Astrocyte (in vitro differentiated cells and primary cell): ENCODE data around the gene ZNF33A. TPM values are rescaled to one million over a fixed set of nuclear protein-coding genes. Genes with fewer than 3 reads are reported as not detected.

Experiments
- DNase-seq: peaks from one replicate; pipeline ENCODE4 v3.0.0-alpha.2; 2010; ENCODE audit warnings: low read depth
- FAIRE-seq: peaks from 2 replicates; lab custom pipeline; 2011; peaks lifted over from hg19 to GRCh38; lab: Jason Lieb, UNC
- H2AFZ ChIP-seq: 2 replicates; pipeline ENCODE4 v1.6.0; 2012; ENCODE audit warnings: low read depth, low read length, inconsistent platforms
- H3K27ac ChIP-seq: 2 replicates; pipeline ENCODE4 v1.5.1; 2011; ENCODE audit warnings: low read depth, low read length, inconsistent platforms
- H3K27me3 ChIP-seq: 2 replicates; pipeline ENCODE4 v1.6.0; 2011; ENCODE audit warnings: low read length, inconsistent platforms; ENCODE audit not compliant: insufficient read depth
- H3K36me3 ChIP-seq: 2 replicates; pipeline ENCODE4 v1.5.1; 2011; ENCODE audit warnings: low read length, inconsistent platforms; ENCODE audit not compliant: insufficient read depth
- H3K4me1 ChIP-seq: 2 replicates; pipeline ENCODE4 v1.5.1; 2011; ENCODE audit warnings: low read length, inconsistent platforms; ENCODE audit not compliant: insufficient read depth
- H3K4me2 ChIP-seq: 2 replicates; pipeline ENCODE4 v1.6.0; 2012; ENCODE audit warnings: low read length, inconsistent platforms
- H3K4me3 ChIP-seq: 2 replicates; pipeline ENCODE4 v1.5.1; 2011; ENCODE audit warnings: low read depth, mild to moderate bottlenecking, low read length, inconsistent platforms; ENCODE audit not compliant: insufficient read depth
- H3K79me2 ChIP-seq: 2 replicates; pipeline ENCODE4 v1.6.0; 2012; ENCODE audit warnings: mild to moderate bottlenecking, low read length, inconsistent platforms; ENCODE audit not compliant: insufficient read depth
- H3K9ac ChIP-seq: 2 replicates; pipeline ENCODE4 v1.6.0; 2012; ENCODE audit warnings: mild to moderate bottlenecking, low read length, inconsistent platforms
- H3K9me3 ChIP-seq: 2 replicates; pipeline ENCODE4 v1.5.1; 2012; ENCODE audit warnings: low read depth, mild to moderate bottlenecking, low read length, inconsistent platforms; ENCODE audit not compliant: insufficient read depth
- H4K20me1 ChIP-seq: 2 replicates; pipeline ENCODE4 v1.6.0; 2012; ENCODE audit warnings: low read length, inconsistent platforms; ENCODE audit not compliant: insufficient read depth
- H3K27ac Mint-ChIP-seq: one replicate; pipeline ENCODE4 v1.8.0; 2021; ENCODE audit warnings: mild to moderate bottlenecking, mixed read lengths; ENCODE audit not compliant: unreplicated experiment
- H3K27me3 Mint-ChIP-seq: one replicate; pipeline ENCODE4 v1.8.0; 2021; ENCODE audit warnings: low read depth, mixed read lengths; ENCODE audit not compliant: unreplicated experiment
- H3K36me3 Mint-ChIP-seq: one replicate; pipeline ENCODE4 v1.8.0; 2021; ENCODE audit warnings: low read depth, mixed read lengths; ENCODE audit not compliant: unreplicated experiment
- H3K4me1 Mint-ChIP-seq: one replicate; pipeline ENCODE4 v1.8.0; 2021; ENCODE audit warnings: low read depth, mixed read lengths; ENCODE audit not compliant: unreplicated experiment
- H3K4me3 Mint-ChIP-seq: one replicate; pipeline ENCODE4 v1.8.0; 2021; ENCODE audit warnings: mild to moderate bottlenecking, moderate library complexity, mixed read lengths; ENCODE audit not compliant: unreplicated experiment
- H3K9me3 Mint-ChIP-seq: one replicate; pipeline ENCODE4 v1.8.0; 2021; ENCODE audit warnings: mild to moderate bottlenecking, mixed read lengths; ENCODE audit not compliant: unreplicated experiment
- EZH2 ChIP-seq: IDR thresholded peaks from 2 replicates; pipeline ENCODE4 v1.6.1; 2012; ENCODE audit warnings: mild to moderate bottlenecking, low read length, inconsistent platforms; ENCODE audit not compliant: insufficient read depth
- total RNA-seq: library from RNA; stranded (reverse); gene quantifications from 2 replicates; pipeline ENCODE4 v1.2.1, GENCODE V29; 2021
- TF ChIP-seq, protein P1 (sequence below): IDR thresholded peaks from 2 replicates; pipeline ENCODE4 v1.5.1; 2011; ENCODE audit warnings: low read depth, mild to moderate bottlenecking, inconsistent platforms, low read length, moderate library complexity; ENCODE audit not compliant: insufficient read depth

ZNF33A gene
- total RNA-seq, 1 donor from 2014 or later = 11.6 TPM

DNA sequence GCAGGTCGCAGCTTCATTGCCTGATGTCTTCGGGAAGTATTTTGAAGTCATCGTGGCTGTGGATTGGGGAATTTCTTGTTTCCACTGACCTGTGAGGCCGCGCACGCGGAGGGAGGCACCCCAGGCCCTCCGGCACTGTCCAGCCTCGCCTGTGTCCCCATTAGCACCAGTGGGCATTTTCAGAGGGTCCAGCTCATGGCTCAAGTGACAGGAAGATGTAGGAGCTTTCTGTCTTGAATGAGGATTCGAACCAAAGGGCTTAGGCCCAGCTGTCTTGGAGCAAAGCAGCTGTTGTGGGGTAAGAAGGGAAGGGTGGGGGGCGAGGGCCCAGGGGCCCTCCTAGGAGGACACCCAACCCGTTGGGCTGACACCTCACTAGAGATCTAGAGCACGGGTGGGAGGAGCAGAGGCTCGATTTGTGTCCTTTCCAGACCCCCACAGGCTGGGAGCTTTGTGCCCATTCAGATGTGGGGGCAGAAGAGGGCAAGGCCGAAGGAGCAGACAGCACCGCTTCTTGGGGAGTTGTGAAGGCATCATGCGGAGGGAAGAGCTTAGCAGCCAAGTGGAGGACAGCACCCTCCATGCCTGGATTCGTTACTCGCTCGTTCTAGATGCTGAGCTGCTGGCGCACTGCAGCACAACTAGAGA, 84.6 kb downstream of the ZNF33A start:
- peaks cover 28% of the 10 kb centered on the region for H3K36me3 Mint-ChIP-seq
- Histone ChIP-seq H3K27ac (peak overlapping the region; percentile 74), H3K27me3 (no peaks in the 10 kb centered on the region), H4K20me1 (no peaks in the 10 kb centered on the region), H3K4me3 (peak overlapping the region; percentile 82), H3K36me3 (peaks cover 11% of the 10 kb centered on the region), H3K79me2 (peaks cover 14% of the 10 kb centered on the region), H3K9me3 (no peaks in the 10 kb centered on the region), H2AFZ (peak overlapping the region; percentile 90), H3K4me1 (no peaks in the 10 kb centered on the region), H3K4me2 (peak overlapping the region; percentile 90), H3K9ac (peak overlapping the region; percentile 91)
- peaks cover 5% of the 10 kb centered on the region for H3K27me3 Mint-ChIP-seq
- H3K4me1 Mint-ChIP-seq = peaks cover 3% of the 10 kb centered on the region
- TF ChIP-seq, protein P1, sequence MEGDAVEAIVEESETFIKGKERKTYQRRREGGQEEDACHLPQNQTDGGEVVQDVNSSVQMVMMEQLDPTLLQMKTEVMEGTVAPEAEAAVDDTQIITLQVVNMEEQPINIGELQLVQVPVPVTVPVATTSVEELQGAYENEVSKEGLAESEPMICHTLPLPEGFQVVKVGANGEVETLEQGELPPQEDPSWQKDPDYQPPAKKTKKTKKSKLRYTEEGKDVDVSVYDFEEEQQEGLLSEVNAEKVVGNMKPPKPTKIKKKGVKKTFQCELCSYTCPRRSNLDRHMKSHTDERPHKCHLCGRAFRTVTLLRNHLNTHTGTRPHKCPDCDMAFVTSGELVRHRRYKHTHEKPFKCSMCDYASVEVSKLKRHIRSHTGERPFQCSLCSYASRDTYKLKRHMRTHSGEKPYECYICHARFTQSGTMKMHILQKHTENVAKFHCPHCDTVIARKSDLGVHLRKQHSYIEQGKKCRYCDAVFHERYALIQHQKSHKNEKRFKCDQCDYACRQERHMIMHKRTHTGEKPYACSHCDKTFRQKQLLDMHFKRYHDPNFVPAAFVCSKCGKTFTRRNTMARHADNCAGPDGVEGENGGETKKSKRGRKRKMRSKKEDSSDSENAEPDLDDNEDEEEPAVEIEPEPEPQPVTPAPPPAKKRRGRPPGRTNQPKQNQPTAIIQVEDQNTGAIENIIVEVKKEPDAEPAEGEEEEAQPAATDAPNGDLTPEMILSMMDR = no peak
- no peak for TF ChIP-seq EZH2
- H3K9me3 Mint-ChIP-seq = peaks cover 5% of the 10 kb centered on the region
- FAIRE-seq (no peak), DNase-seq (no peak)
- H3K27ac Mint-ChIP-seq = no peak overlapping the region
- peak overlapping the region; percentile 90 for H3K4me3 Mint-ChIP-seq

DNA sequence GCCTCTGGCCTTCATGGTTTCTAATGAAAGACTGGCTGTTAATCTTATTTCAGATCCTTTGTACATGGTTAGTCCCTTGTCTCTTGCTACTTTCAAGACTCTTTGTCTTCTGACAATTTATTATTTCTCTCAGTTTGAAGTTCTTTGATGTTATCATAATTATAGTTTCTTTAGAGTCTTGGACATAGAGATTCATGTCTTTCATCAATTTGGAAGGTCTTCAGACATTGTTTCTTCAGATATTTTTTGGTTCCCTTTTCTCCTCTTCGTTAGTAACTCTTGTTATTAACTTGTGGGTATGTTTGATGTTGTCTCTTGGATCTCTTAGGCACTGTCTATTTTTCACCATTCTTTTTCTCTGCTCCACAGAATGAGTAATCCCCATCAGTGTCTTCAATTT, 92.4 kb downstream of the ZNF33A start:
- Histone ChIP-seq H3K4me1 (no peaks in the 10 kb centered on the region), H3K4me3 (no peak overlapping the region), H3K4me2 (no peak overlapping the region), H3K27ac (no peak overlapping the region), H2AFZ (no peak overlapping the region), H3K27me3 (no peaks in the 10 kb centered on the region), H3K9me3 (peaks cover 13% of the 10 kb centered on the region), H3K36me3 (peaks cover 6% of the 10 kb centered on the region), H3K79me2 (no peaks in the 10 kb centered on the region), H3K9ac (no peak overlapping the region), H4K20me1 (no peaks in the 10 kb centered on the region)
- no peak overlapping the region for H3K27ac Mint-ChIP-seq
- DNase-seq = no peak
- no peaks in the 10 kb centered on the region for H3K27me3 Mint-ChIP-seq
- no peak for TF ChIP-seq EZH2
- TF ChIP-seq, protein P1 = no peak
- H3K9me3 Mint-ChIP-seq = peaks cover 24% of the 10 kb centered on the region
- no peaks in the 10 kb centered on the region for H3K4me1 Mint-ChIP-seq
- no peak overlapping the region for H3K4me3 Mint-ChIP-seq
- peaks cover 56% of the 10 kb centered on the region for H3K36me3 Mint-ChIP-seq
- FAIRE-seq = no peak

DNA sequence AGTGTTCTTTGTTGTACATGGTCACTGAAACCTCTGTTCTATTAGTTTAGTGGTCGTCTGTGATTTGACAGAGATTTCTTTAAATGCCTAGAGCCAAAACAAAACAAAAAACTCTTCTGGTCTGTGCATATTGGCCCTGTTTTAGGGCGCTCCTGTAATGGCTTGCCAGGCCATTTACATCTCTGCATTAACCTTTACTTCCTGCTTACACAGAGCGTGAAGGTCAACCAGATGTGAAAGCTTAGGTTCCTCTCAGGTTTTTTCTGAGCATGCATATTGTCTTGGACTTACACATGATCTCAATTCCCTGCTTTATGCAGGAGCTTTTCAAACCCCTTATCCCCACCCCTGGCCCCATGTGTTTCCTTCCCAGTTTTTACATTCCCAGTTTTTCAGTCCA, 93.3 kb downstream of the ZNF33A start:
- Mint-ChIP-seq H3K4me1 (no peaks in the 10 kb centered on the region), H3K27me3 (no peaks in the 10 kb centered on the region), H3K36me3 (peaks cover 55% of the 10 kb centered on the region), H3K4me3 (no peak overlapping the region), H3K9me3 (peaks cover 33% of the 10 kb centered on the region), H3K27ac (no peak overlapping the region)
- DNase-seq (no peak), FAIRE-seq (no peak)
- Histone ChIP-seq H3K4me1 (no peaks in the 10 kb centered on the region), H3K9me3 (peaks cover 13% of the 10 kb centered on the region), H3K9ac (no peak overlapping the region), H3K79me2 (no peaks in the 10 kb centered on the region), H3K4me3 (no peak overlapping the region), H3K36me3 (peaks cover 4% of the 10 kb centered on the region), H3K27ac (no peak overlapping the region), H3K4me2 (no peak overlapping the region), H4K20me1 (no peaks in the 10 kb centered on the region), H3K27me3 (no peaks in the 10 kb centered on the region), H2AFZ (no peak overlapping the region)
- TF ChIP-seq EZH2 = no peak
- TF ChIP-seq, protein P1 = no peak
